Hematopoietic multipotent progenitor cell treated with erythropoietin and hydrocortisone succinate and interleukin-3 and kit ligand, for 17 days (in vitro differentiated cells): ENCODE results near the gene MBNL2.
"Not testable (repeated sequence)": the region's sequence is repeated elsewhere in the genome, so short reads cannot be mapped to it uniquely, and the experiment has no call there.

Source experiments
- DNase-seq: peaks from one replicate; pipeline ENCODE4 v3.0.0-alpha.2; 2015; ENCODE audit warnings: low spot score

The MBNL2 gene, protein sequence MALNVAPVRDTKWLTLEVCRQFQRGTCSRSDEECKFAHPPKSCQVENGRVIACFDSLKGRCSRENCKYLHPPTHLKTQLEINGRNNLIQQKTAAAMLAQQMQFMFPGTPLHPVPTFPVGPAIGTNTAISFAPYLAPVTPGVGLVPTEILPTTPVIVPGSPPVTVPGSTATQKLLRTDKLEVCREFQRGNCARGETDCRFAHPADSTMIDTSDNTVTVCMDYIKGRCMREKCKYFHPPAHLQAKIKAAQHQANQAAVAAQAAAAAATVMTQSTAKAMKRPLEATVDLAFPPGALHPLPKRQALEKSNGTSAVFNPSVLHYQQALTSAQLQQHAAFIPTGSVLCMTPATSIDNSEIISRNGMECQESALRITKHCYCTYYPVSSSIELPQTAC

DNA sequence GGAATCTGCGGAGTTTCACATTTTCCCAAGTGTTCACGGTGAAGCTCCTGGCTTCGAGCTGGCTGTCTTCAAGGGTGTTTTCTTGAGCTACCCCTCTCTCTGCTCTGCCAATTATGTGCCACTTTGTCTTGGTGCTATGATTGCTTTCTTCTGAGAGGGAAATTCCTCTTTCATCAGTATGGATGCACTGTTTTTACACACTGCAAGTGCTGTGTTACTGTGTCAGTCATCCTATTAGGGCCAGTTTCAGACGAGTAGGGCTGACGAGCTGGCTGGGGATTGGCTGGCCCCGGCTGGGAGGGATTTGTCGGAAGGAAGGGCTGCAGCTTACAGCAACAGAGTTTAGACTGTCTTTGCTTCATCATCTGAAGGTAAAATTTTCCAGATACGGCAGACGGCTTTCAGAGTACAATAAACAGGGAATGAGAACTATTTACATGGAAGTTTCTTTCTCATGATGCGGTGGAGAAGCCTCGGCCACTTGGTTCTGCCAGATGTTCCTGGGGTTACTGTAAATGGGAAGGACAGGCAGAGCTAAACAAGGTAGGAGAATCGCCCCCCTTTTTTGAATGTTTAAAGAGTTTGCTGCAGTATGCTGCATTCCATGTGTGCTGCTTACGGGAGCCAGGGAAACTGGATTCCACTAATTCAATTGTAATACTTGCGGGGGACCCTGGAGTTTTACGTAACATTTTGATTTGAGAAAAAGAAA is at the start of gene MBNL2:
TSS of gene MBNL2 (plus strand) at position 345 of the 712 bp plus-strand sequence. CDS start 53,903 bp downstream, outside the sequence.
- peak; percentile 92 for DNase-seq

DNA sequence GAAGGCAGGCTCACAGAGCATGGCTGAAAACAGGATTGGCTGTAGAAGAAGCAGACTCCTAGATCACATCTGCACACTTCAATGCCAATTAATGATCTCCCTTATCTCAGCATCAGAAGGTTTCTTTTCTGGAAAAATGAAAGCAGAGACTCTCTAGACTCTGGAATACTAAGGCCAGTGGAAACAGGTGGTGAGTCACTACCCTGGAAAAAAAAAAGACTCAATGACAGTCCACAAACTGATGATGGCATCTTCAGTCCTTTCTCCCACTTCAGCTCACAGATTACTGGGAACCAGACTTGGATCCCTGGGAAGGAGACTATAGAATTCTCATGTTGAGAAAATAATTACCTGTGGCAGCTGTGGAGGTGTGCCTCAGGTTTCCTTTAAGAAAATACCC is 47.5 kb upstream of the MBNL2 start:
- DNase-seq: no peak

DNA sequence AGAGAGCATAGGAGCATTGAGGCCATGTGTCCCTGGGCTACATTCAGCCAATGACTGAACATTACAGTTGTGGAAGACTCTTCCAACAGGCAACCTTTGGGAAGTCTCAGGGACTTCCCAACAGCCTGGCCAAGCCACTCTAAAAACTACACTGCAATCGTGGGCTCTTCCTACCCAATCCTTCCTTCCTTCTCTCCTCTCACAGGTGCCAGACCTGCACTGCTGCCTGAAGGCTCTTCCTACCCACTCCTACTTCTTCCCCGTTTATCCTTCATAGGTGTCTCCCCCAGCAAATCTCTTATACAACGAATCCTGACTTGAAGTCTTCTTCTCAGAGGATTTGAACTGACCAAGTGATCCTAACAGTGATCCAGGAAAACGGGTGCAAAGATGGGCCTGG is 47.1 kb upstream of the MBNL2 start:
- DNase-seq: no peak

DNA sequence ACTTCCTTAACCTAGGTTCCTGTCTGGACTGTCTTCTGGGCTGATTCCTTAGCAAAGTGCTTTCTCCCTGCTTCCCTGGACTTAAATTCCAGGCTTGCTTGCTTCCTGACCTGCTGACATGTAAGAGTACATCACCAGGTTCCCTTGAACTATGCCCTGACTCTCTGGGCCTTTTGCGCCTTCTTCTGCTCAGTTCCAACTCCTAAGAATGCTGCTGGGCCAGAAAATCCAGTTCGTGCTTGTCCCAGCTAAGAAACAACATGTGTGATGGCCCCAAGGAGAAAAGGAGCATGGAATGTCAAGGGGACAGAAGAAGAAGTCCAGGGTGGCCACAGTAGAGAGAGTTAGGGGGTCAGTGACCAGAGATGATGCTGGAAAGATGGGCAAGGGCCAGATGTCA is 42.6 kb upstream of the MBNL2 start:
- DNase-seq: no peak

DNA sequence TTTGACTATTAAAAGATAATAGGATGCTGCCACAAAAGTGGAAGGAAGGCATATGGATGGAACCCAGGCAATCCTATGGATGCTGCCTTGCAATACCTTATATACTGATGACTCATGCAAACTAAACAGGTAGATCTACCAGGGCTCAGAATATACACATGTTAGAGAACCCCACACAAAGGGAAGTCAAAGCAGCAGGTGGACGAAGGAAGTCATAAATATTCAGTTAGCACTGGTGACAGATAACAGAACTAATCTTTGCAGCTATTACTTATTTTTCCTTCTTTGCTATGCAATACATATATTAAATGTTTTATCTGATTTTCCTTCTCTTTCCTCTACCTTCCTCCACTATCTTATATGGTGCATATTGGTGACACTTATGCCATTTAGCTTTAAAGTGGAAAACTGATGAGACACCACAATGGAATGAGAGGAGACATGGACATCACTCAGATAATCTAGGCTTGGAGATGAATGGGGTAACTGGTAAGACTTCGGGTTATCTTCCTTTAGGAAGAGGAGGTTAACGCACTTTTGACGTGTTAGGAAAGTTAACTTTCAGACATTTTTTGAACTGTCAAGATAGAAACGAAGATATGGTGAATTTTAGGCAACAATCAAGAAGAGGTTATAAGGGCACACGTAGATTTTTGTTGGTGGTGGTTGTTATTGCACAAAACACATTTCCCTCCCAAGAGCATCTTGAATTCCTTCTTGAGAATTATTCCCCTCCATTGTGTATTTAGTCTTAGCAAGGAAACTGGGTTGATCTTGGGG is 39.8 kb upstream of the MBNL2 start:
- no peak for DNase-seq

DNA sequence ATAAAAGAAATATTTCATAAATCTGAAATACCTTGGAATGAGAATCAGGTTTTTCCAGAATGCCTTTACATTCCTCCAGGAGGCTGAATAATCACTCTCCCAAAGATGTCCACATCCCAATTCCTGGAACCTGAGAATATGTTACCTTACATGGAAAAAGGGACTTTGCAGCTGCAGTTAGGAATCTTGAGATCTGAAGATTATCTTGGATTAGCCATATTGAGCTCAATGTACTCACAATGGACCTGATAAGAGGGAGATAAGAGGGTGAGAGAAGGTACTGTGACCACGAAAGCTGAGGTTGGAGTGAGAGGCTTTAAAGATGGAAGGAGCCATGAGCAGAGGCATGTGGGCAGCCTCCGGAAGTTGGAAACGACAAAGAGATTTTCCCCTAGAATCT is 36.8 kb upstream of the MBNL2 start:
- DNase-seq: no peak

DNA sequence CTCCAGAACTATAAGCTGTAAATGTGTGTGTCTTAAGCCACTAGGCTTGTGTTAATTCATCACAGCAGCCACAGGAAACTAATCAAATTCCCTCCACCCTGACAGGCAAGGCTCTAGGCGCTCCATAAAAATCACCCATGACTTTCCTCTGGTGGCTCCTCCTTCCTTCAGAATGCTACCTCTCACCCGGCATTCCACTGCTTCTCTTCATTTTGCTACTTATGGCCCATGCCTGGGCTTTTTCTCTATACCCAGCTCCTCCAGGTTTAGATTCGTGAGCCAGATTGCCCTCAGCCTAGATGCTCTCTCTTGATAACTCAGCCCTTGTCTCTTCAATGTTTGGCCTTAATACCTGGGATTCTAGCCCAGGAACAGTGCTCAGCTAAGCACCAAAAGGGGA is 36.4 kb upstream of the MBNL2 start:
- DNase-seq: no peak

DNA sequence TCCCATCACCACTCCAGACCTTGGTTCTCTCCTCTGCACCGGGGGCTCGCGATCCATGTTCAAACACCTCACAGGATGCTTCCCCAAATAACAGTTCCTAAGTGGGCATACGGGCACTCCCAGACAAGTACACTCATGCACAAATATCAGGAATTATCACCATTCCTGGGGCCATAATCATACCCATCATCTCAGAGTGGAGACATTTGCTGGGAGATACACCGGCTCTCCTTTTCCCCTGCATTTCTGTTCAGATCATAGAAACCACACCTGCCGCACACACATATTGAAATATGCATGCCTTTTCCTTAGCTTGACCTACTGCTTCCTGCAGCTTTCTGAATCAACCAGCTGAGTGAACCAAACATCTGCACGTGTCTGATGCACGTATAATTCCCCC is 33.9 kb upstream of the MBNL2 start:
- no peak for DNase-seq

DNA sequence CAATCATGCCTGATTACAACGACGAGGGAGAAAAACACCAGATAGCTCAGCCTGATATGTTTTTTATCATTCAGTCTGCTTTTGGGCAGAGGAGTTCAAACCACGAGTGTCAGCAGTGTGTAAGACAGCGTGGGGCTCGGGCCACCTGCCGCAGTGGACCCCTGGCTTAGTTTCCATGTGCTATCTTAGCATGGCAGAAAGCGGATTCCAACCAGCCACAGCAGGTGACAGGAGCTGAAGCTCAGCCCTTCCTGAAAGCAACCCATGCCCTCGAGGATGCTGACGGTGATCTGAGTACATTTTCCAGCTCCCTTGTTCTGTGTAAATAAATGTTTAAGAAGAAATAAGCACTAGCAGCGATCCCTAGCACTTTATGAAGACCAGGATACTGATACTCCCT is 32.2 kb upstream of the MBNL2 start:
- no peak for DNase-seq

DNA sequence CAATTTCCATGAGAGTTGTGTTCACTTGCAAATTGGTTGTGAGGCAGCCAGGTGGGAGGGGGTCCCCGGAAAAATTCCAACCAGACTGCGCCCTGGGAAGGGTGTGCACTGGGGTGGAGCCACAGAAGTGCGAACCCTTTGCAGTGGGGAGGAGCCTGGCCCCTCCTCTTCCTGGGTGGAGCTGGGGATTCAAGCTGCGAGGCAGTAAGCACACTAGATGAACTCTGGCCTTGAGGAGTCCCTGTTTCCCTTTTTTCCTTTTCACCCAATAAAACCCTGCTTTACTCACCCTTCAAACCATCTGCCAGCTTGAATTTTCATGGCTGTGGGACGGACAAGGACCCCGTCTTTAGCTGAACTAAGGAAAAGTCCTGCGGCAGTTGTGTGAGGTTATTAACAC is 31.0 kb upstream of the MBNL2 start:
- DNase-seq: peak; percentile 17

DNA sequence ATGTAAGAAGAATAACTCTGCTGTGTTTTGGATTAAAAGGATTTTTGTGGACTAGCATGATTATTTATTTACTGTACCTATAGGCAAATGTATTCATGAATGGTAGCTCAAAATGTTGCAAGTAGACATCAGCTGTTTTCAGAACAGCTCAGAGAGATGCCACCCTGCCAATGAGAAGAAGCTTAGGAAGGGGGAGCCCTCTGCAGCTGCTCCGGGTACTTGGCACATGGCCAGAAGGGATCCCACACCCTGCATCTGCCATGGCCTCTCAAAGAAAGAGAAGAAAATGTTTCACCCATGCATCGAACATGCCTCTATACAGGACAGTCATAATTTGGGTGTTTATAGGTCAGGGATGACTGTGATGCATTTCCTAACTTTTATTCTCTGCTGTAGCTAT is 30.5 kb upstream of the MBNL2 start:
- peak; percentile 50 for DNase-seq

DNA sequence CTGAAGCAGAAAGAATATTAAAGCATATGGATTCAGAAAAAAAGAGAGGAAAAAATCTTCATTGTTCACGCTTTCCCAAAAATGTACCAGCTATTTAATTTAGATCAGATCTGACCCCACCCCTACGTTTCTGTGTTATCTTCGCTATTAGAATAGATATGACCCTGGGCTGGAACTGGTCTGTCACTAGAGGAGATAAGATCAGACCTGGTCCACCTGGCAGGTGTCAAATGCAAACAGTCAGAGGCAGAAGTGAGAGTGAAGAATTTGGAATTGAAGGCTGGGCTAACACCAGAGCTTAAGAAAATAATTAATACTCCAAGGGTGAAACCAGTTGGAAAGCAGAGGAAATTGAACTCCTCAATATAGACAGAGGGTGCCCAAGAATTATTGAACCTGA is 30.0 kb upstream of the MBNL2 start:
- no peak for DNase-seq

DNA sequence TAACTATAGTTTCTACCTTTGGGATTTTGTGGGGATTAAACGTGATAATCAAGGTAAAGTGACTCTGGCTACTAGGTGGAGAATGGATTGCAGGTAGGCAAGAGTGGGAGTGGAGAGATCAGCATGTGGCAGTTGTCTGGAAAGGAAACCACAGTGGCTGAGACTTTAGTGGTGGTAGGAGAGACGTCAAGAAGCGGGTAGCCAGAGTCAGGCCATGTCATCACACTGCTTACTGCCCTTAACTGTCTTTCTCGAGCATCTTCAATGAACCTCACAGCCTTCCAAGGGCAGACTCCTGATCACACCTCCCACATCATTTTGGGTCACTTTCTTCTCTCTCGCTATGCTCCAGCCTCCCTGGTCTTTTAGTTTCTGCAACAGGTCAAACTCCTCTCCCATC is 28.6 kb upstream of the MBNL2 start:
- DNase-seq: no peak

DNA sequence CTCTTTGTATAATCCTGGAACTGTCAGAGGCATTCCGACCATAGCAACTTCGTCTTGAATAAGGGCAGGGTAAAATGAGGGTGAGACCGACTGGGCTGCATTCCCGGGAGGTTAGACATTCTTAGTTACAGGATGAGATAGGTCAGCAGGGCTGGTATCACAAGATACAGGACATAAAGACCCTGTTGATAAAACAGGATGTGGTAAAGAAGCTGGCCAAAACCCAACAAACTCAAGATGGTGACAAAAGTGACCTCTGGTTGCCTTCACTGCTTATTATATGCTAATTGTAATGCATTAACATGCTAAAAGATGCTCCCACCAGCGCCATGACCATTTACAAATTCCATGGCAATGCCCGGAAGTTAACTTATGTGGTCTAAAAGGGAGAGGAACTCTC is 27.7 kb upstream of the MBNL2 start:
- no peak for DNase-seq

DNA sequence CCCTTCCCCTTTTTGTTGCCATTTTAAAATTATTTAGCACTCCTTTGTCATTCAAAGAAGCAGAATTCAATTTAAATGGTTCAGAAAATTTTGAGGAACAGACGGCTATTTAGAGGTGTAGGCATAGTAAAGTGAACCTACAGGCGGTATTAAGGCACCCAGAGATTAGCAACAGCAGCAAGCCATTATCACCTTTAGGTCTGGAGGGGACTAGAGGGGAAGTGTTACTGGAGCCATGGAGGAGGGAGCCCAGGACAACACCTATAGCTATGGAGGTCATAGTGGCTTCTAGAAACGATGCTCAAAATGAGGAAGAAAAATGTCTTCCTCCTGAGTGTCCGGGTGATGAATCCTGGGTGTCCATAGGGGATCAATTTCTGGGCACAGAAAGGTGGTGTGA is 25.8 kb upstream of the MBNL2 start:
- no peak for DNase-seq

DNA sequence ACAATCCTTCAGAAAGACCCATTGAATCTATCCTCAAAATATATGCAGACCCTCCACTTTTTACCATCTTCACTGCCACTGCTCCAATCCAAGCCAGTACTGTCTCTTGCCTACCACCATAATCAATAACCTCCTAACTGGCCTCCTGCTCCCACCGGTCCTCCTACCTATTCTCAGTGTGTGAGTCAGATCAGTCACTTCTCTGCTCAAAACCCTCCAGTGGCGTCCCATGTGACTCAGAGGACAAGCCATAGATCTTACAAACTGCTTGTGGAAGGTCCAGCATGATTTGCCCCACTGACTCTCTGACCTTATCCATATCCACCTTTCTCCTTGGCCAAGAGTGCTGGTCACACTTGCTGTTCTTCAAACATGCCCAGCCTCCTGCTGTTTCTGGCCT is 23.4 kb upstream of the MBNL2 start:
- no peak for DNase-seq

DNA sequence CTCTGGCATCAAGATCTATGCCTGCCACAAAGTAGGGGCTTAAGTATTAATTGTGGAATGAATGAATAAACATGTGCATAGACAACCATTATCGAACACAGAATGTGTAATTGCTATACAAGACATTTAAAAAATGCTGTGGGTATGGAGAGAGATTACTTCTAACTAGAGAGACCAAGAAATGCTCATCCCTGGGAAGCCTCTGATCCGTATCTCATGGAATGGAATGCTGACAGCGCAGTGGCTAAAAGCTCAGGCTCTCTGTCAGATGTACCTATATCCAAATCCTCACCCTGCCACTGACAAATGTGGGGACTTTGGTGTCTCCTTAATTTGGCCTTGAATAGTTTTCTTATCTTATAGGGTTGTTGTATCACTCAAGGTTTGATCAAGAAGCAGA is 22.7 kb upstream of the MBNL2 start:
- DNase-seq: no peak

DNA sequence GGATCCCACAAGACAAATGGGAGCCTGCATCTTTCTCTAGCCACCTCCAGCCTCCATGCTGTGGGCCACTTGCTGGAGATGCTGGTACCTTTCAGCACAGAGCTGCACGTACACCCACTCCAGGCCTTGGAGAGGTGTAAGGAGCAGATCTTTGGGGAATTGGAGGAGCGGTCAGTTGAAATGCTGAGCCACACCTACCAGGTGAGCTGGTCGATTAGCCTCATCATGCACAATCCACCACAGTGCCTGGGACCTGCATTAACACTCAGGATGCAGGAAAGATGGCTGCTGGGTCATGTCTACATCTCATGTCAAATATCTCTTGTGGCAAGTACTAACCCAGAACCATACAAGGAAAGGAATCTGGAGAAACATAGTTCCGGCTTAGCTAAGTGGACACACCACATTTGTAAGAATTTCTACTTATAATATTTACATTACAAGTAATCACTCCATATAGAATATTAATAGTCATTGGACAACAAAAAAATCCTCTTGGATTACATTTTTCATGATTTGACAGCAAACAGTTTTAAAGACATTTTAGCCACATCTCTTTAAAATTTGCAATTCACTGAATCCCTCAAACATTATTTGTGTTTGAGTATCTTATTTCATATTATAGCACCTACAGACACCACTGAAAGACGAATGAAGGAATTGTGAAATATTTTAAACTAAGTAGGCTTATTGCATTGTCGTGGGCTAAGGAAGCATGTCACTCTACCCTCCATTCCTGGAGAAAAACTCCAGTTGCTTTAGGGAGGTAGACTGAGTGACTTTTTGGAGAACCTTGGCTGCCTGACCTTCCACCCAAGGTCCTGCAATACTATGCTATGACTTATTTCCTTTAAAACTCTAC is 21.8 kb upstream of the MBNL2 start:
- DNase-seq: no peak

DNA sequence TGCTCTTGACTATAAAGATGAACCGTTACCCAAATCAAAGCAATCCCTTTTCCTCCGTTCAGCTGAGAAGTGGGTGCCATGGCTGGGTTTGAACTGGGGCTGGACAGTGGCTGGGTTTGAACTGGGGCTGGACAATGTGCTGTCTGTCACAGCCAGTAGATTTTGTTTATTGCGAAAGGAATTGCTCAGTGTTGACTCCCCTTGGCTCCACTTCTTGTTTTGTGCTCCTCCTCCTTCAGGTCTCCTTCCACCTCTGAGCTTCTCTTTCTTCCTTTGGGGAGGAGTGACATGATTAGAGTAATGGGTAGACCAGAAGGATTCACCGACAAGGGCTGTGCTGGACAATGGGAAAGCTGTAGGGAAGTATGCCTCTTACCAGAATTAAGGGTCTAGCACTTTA is 19.4 kb upstream of the MBNL2 start:
- DNase-seq: no peak

DNA sequence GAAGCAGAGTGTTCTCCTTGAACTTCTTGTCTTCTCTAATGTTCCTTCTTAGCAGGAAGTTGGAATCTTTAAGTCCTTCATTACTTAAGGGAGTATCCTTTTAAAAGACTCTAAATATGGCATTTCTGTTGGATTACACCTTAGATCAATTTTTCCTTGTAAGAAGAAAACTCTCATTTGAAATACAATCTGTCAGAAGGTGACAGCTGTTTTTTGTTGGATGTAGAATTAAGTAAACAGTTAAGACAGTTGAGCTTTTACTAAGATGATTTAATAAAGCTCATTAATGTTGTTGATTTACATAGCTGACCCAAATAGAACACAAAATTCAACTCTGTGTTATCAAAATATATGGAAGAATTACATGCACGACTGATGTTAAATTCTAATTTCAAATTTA is 16.7 kb upstream of the MBNL2 start:
- no peak for DNase-seq

DNA sequence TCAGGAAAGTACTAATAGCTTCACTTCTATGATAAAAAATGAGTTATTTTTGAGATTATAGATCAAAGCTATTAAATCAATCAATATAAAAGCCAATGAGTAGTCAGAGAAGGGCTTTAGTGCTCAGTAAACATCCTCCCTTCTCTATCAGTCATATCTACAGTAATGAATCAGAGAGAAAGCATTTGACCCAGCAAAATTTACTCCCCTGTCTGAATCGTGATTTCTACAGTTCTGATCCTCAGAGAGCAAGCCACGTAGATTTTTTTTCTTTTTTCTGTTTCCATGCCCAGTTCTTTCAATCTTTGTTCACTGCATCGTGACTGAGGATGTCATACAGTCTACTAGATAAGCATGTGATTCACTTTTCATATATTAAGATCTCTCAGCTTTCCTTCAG is 16.2 kb upstream of the MBNL2 start:
- DNase-seq: no peak

DNA sequence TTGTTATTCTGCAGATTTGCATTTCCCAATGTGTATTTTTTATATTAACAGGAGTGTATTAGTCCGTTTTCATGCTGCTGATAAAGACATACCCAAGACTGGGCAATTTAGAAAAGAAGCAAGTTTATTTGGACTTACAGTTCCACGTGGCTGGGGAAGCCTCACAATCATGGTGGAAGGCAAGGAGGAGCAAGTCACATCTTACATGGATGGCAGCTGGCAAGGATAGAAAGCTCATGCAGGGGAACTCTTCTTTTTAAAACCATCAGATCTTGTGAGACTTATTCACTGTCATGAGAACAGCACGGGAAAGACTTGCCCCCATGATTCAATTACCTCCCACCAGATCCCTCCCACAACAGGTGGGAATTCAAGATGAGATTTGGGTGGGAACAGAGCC is 14.9 kb upstream of the MBNL2 start:
- not testable (repeated sequence) for DNase-seq
